ENCODE data around the gene ABRACL. TPM values are rescaled to one million over a fixed set of nuclear protein-coding genes. Genes with fewer than 3 reads are reported as not detected.

Gene ABRACL
- total and polyA plus RNA-seq, 2 donors (not counting 3 experiments of a cell fraction or from before 2014, with no cell fraction given): 54.4 to 87.4 TPM

DNA sequence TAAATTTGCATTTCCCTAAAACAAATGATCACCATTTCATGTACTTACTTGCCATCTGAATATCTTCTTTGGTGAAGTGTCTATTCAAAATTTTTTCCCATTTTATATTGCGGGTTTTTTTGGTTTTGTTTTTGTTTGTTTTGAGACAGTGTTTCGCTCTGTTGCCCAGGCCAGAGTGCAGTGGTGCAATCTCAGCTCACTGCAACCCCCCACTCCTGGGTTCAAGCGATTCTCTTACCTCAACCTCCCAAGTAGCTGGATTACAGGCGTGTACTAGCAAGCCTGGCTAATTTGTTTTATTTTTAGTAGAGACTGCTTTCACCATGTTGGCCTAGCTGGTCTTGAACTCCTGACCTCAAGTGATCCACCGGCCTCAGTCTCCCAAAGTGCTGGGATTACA is 31.4 kb upstream of the ABRACL start:
- Histone ChIP-seq H3K4me1 (ENCODE audit: control insufficient read depth, extremely low read depth, insufficient read depth, low read length) (no peaks in the 10 kb centered on the region), H3K79me2 (ENCODE audit: control insufficient read depth, insufficient read depth, low read length) (no peaks in the 10 kb centered on the region), H3K9ac (replicated peaks; ENCODE audit: extremely low read depth, insufficient read depth, low read length) (no peak overlapping the region), H3K27me3 (ENCODE audit: control insufficient read depth in 2 of 2, insufficient read depth in 2 of 2, low read length in 2 of 2) (peaks cover 3% of the 10 kb centered on the region in 2 experiments), H3K9me3 (replicated peaks; ENCODE audit: control insufficient read depth, insufficient read depth, low read length) (no peaks in the 10 kb centered on the region), H3K4me3 (replicated peaks in 1 of 3; ENCODE audit: insufficient read depth in 1 of 3, low read depth in 1 of 3, low read length in 3 of 3) (no peak overlapping the region), H4K20me1 (replicated peaks; ENCODE audit: control insufficient read depth, extremely low read depth, insufficient read depth, low read length) (no peaks in the 10 kb centered on the region), H3K27ac (ENCODE audit: insufficient read depth, low read depth, low read length) (no peak overlapping the region), H3K4me2 (ENCODE audit: insufficient read depth, low read length) (no peak overlapping the region), H3K9me1 (replicated peaks; ENCODE audit: control insufficient read depth, extremely low read depth, insufficient read depth, low read length) (no peaks in the 10 kb centered on the region), H2AFZ (ENCODE audit: low read depth, low read length) (no peak overlapping the region), H3K36me3 (ENCODE audit: control insufficient read depth in 2 of 2, extremely low read depth in 1 of 2, insufficient read depth in 2 of 2, low read length in 2 of 2) (no peaks in the 10 kb centered on the region)
- POLR2A ChIA-PET: no interaction called here
- DNase-seq (ENCODE audit: low read depth, low spot score) (no peak), FAIRE-seq (no peak)
- TF ChIP-seq GATA2 (IDR thresholded peaks at IDR 0.05; ENCODE audit: insufficient read depth, insufficient read length, low read depth, low read length): no peak
- TF ChIP-seq POLR2AphosphoS5 (IDR thresholded peaks at IDR 0.05; ENCODE audit: insufficient read depth, low read depth, low read length): no peak
- no peak for TF ChIP-seq FOS (IDR thresholded peaks at IDR 0.05; ENCODE audit: borderline replicate concordance, insufficient read depth, low read length)
- TF ChIP-seq, protein P1, sequence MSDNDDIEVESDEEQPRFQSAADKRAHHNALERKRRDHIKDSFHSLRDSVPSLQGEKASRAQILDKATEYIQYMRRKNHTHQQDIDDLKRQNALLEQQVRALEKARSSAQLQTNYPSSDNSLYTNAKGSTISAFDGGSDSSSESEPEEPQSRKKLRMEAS (IDR thresholded peaks at IDR 0.05; ENCODE audit: insufficient read depth, insufficient read length): no peak
- no peak for TF ChIP-seq MYC (IDR thresholded peaks at IDR 0.05; ENCODE audit: low read depth, low read length)
- CTCF ChIA-PET: no interaction called here
- dilution Hi-C loops (cut with MboI; ENCODE audit: extremely low pct_ligation_motif_present, low sequenced_read_pairs) (no loop called here), intact Hi-C loops (cut with micrococcal nuclease) (no loop called here)
- no TSS peak for BruUV-seq (replicated peaks)

DNA sequence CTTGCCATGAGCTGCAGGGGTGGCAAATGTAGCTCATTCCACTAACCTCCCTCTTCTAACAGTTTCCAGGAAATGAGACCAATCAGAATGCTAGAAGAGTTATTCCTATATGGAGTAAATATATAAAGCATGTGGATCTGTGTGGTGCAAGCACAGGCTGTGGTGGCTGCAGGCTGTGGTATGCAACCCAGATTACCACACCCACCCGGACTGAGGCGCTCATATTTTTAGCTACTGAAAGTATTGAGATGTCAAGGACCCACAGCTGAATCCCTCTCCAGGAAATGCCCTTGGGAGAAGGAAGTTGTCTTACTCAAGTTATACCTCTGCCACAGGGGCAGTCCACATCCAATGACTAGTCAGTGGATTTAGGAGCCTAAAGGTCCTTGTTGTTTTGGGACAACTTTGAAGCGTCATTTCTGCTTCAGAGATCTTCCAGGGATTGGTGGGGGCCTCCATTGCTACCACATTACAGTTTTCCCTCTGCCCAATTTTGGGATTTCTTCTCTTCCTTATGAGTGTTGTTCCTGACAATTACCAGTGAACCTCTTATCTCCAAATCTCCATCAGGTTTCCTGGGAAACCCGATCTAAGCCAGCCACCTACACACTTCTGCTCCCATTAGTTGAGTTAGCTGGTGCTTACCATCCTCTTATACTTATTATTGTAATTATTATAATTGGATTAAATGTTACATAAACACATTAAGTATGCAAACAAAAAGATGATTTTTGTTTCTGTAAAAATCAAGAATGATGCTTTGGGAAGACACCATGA is 28.4 kb upstream of the ABRACL start:
- BruUV-seq (replicated peaks): no TSS peak
- no peaks in the 10 kb centered on the region for H4K20me1 ChIP-seq (replicated peaks; ENCODE audit: control insufficient read depth, extremely low read depth, insufficient read depth, low read length)
- no peaks in the 10 kb centered on the region for H3K9me1 ChIP-seq (replicated peaks; ENCODE audit: control insufficient read depth, extremely low read depth, insufficient read depth, low read length)
- H3K36me3 ChIP-seq (ENCODE audit: control insufficient read depth in 2 of 2, extremely low read depth in 1 of 2, insufficient read depth in 2 of 2, low read length in 2 of 2): no peaks in the 10 kb centered on the region
- no peaks in the 10 kb centered on the region for H3K79me2 ChIP-seq (ENCODE audit: control insufficient read depth, insufficient read depth, low read length)
- H3K27me3 ChIP-seq (ENCODE audit: control insufficient read depth in 2 of 2, insufficient read depth in 2 of 2, low read length in 2 of 2): no peaks in the 10 kb centered on the region
- H3K4me2 ChIP-seq (ENCODE audit: insufficient read depth, low read length): no peak overlapping the region
- no peak overlapping the region for H3K9ac ChIP-seq (replicated peaks; ENCODE audit: extremely low read depth, insufficient read depth, low read length)
- CTCF ChIA-PET: no interaction called here
- H3K9me3 ChIP-seq (replicated peaks; ENCODE audit: control insufficient read depth, insufficient read depth, low read length): no peaks in the 10 kb centered on the region
- no peak overlapping the region for H3K27ac ChIP-seq (ENCODE audit: insufficient read depth, low read depth, low read length)
- DNase-seq (ENCODE audit: low read depth, low spot score) (no peak), FAIRE-seq (no peak)
- dilution Hi-C loops (cut with MboI; ENCODE audit: extremely low pct_ligation_motif_present, low sequenced_read_pairs): no loop called here
- POLR2A ChIA-PET: no interaction called here
- no peak overlapping the region for H2AFZ ChIP-seq (ENCODE audit: low read depth, low read length)
- H3K4me3 ChIP-seq (replicated peaks in 1 of 3; ENCODE audit: insufficient read depth in 1 of 3, low read depth in 1 of 3, low read length in 3 of 3): no peak overlapping the region
- TF ChIP-seq MYC (IDR thresholded peaks at IDR 0.05; ENCODE audit: low read depth, low read length) (no peak), EZH2 (IDR thresholded peaks at IDR 0.05; ENCODE audit: borderline replicate concordance, low read depth, low read length, severe bottlenecking) (no peak), FOS (IDR thresholded peaks at IDR 0.05; ENCODE audit: borderline replicate concordance, insufficient read depth, low read length) (no peak), POLR2A (IDR thresholded peaks at IDR 0.05; ENCODE audit: low read depth, low read length) (no peak), GATA2 (IDR thresholded peaks at IDR 0.05; ENCODE audit: insufficient read depth, insufficient read length, low read depth, low read length) (no peak), JUN (IDR thresholded peaks at IDR 0.05; ENCODE audit: borderline replicate concordance, insufficient read depth, insufficient read length, low read depth) (no peak), POLR2AphosphoS5 (IDR thresholded peaks at IDR 0.05; ENCODE audit: insufficient read depth, low read depth, low read length) (no peak)
- TF ChIP-seq, protein P2, sequence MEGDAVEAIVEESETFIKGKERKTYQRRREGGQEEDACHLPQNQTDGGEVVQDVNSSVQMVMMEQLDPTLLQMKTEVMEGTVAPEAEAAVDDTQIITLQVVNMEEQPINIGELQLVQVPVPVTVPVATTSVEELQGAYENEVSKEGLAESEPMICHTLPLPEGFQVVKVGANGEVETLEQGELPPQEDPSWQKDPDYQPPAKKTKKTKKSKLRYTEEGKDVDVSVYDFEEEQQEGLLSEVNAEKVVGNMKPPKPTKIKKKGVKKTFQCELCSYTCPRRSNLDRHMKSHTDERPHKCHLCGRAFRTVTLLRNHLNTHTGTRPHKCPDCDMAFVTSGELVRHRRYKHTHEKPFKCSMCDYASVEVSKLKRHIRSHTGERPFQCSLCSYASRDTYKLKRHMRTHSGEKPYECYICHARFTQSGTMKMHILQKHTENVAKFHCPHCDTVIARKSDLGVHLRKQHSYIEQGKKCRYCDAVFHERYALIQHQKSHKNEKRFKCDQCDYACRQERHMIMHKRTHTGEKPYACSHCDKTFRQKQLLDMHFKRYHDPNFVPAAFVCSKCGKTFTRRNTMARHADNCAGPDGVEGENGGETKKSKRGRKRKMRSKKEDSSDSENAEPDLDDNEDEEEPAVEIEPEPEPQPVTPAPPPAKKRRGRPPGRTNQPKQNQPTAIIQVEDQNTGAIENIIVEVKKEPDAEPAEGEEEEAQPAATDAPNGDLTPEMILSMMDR (IDR thresholded peaks at IDR 0.05; ENCODE audit: extremely low read depth in 1 of 2, insufficient read depth in 1 of 2, low read depth in 1 of 2, low read length in 2 of 2): no peak
- TF ChIP-seq, protein P1 (IDR thresholded peaks at IDR 0.05; ENCODE audit: insufficient read depth, insufficient read length): no peak
- intact Hi-C loops (cut with micrococcal nuclease): no loop called here
- no peaks in the 10 kb centered on the region for H3K4me1 ChIP-seq (ENCODE audit: control insufficient read depth, extremely low read depth, insufficient read depth, low read length)
